Hepatocyte (in vitro differentiated cells): ENCODE measurements around the gene CELF3.

Experiments
- EZH2 ChIP-seq: fragments of 200-600 bp; sonication (generic); IDR thresholded peaks from 2 replicates; pipeline ENCODE4 v1.6.1; 2016; ENCODE audit warnings: antibody characterized with exemption, mild to moderate bottlenecking, borderline replicate concordance
- TF ChIP-seq, protein P1 (sequence below): fragments of 200-600 bp; sonication (generic); IDR thresholded peaks from 2 replicates; pipeline ENCODE4 v1.5.1; 2016; ENCODE audit warnings: antibody characterized with exemption, mild to moderate bottlenecking; ENCODE audit not compliant: poor library complexity

DNA sequence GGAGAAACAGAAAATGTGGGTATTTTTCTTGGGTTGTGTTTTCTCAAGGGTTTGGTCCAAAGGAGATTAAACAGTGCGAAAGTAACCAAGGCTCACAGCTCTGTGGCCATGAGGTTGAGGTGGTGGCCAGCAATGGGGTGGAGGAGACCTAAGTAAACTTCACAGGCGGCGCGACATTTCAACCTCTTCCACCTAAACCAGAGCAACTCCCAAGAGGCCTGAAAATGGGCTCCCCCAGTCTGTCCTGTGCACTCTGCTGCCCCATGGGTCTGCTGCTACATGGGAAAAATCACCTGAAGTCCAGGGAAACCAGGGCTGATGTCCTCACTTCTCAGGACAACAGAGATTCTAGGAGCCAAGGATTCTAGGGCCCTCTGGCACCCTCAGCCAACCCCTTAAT lies 12.4 kb downstream of the CELF3 start:
- no peak for TF ChIP-seq EZH2
- TF ChIP-seq, protein P1, sequence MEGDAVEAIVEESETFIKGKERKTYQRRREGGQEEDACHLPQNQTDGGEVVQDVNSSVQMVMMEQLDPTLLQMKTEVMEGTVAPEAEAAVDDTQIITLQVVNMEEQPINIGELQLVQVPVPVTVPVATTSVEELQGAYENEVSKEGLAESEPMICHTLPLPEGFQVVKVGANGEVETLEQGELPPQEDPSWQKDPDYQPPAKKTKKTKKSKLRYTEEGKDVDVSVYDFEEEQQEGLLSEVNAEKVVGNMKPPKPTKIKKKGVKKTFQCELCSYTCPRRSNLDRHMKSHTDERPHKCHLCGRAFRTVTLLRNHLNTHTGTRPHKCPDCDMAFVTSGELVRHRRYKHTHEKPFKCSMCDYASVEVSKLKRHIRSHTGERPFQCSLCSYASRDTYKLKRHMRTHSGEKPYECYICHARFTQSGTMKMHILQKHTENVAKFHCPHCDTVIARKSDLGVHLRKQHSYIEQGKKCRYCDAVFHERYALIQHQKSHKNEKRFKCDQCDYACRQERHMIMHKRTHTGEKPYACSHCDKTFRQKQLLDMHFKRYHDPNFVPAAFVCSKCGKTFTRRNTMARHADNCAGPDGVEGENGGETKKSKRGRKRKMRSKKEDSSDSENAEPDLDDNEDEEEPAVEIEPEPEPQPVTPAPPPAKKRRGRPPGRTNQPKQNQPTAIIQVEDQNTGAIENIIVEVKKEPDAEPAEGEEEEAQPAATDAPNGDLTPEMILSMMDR: no peak
